ENCODE data around the gene MYADM.
"Not testable (repeated sequence)": the region's sequence is repeated elsewhere in the genome, so short reads cannot be mapped to it uniquely, and the experiment has no call there.

The MYADM gene, protein sequence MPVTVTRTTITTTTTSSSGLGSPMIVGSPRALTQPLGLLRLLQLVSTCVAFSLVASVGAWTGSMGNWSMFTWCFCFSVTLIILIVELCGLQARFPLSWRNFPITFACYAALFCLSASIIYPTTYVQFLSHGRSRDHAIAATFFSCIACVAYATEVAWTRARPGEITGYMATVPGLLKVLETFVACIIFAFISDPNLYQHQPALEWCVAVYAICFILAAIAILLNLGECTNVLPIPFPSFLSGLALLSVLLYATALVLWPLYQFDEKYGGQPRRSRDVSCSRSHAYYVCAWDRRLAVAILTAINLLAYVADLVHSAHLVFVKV

DNA sequence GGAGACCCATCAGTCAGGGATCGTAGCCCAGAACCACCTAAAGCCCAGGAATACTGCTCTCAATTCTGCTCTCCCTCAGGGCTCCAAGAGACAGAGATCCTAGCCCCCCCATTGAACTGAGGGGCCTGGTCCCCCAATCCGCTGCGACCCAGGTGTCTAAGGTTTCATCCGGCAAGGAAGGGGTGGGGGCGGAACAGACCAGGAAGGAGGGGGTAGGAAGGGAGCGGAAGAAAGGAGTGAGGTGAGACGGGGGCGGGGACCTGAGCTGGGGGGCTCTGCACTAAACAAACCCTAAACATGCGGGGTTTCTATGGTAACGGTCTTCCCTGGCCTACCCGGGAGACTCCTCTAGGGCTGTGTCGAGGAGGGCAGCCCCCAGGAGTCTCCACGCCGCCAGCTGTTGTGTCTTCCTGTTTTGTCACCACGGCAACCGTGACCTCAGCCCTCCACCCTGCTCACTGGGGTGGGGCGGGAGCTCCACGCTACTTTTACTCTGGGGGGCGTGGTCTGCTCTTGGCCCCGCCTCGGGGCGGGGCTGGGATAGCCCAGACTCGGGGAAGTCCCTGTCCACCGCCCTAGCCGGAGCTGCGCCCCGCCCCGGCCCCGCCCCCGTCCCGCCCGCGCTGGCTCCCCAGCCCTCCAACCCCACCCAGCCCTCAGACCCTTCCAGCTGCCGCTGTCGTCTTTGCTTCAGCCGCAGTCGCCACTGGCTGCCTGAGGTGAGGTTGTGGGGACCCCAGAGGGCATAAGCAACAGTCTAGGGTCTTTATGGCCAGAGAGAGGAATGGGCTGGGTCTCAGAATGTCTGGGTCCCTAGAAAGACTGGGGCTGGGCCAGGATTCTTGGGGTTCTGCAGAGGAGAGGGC, at the start of gene MYADM:
TSS of gene MYADM (plus strand) at position 659 of the 866 bp plus-strand sequence. CDS start 5,647 bp downstream, outside the sequence.
- DNase-seq (ENCODE audit: low read depth, low spot score): peak; percentile 97

DNA sequence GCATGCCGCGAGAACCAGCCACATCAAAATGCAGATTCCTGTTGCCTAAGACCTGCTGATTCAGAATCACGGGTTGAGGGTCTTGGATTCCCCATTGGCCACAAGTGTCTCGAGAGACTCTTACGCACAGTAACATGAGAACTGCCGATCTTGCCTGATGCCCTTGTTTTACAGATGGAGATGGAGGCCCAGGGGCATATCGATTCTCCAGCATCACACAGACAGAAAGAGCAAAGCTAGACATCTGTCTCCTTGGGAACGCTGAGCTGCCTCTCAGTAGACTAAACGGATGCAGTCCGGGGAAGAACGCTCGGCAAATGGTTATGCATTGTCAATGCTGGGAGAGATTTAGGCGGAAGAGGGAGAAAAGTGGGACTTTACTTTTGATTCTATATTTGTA, 48.9 kb upstream of the MYADM start:
- DNase-seq (ENCODE audit: low read depth, low spot score): no peak

DNA sequence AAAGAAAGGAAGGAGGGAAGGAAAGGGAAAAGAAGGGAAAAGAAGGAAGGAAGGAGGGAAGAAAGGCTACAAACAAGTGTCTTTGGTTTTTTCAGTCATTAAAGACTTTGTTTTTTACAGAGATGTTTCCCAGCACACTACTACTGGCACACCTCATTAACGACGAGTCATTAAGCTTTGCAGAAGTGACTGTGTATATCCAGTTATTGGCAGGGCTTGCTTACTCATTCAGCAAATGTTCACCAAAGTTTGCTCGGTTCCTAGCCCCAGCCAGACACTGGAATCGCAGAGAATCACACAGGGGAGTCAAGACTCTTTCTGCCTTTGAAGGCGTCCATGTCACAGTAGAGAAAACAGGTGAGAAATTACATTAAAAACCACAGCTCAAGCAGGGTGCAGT, 47.8 kb upstream of the MYADM start:
- no peak for DNase-seq (ENCODE audit: low read depth, low spot score)

DNA sequence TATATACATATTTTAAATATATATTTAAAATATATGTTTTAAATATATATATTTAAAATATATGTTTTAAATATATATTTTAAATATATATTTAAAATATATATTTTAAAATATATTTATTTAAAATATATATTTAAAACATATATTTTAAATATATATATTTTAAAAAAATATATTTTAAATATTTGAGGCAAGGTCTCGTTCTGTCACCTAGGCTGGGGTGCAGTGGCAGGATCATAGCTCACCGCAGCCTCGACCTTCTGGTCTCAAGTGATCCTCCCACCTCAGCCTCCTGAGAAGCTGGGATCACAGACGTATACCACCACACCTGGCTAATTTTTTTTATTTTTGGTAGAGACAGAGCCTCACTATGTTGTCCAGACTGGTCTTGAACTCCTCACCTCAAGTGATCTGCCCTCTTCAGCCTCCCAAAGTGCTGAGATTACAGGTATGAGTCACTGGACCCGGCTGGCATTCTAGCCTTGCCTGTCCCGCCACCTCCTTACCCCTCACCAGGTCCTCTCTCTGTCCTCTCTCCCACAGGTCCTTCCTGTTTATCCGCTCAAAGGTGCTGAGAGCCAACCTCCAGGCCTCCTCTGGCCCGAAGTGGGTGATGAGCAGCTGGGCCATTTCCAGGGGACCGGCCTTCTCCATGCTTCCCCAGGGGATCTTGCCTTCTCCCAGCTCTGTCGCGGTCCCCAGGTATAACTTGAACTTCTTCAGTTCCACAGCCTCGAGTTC, 44.1 kb upstream of the MYADM start:
- DNase-seq (ENCODE audit: low read depth, low spot score): no peak

DNA sequence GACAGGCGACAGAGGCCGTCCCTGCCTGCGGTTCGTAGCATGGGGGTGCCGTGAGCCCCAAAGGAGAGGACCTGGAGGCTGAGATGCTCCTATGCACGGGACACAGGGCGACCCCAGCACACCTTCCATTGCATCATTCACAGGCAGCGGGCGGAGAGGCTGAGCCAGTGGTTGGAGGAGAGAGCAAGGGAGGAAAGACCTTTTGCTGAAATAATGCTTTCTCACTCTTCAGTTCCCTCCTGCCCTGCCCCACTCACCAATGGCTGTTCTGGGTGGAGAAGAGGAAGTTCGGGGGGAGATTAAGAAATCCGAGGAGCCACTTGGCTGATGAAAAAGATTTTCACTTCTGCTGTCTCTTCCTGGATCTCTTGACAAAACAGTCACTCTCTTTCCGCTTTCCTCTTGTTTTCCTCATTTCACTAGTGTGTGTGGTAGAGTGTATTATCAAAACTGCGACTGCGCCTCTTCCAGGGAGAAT, 43.5 kb upstream of the MYADM start, which contains the start of gene NLRP12:
TSS of gene NLRP12 (minus strand) at position 181 of the 478 bp plus-strand sequence. CDS start at position 41, 140 bp downstream.
- DNase-seq (ENCODE audit: low read depth, low spot score): no peak

DNA sequence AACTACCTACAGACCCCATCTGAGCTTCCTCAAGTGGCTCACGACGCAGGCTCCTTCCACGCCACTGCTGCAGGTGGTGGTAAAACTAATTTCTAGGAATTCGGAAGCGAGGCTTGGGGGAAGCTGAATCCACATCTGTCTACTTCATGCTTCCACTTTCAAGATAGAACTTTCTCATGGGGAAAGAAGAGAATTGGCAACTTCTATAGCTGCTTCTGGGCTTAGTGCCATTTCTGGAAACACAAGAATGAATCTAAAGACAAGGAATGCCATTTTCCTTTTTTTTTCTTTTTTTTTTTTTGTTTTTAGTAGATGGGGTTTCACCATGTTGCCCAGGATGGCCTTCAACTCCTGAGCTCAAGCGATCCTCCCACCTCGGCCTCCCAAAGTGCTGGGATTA, 40.8 kb upstream of the MYADM start:
- DNase-seq (ENCODE audit: low read depth, low spot score): no peak

DNA sequence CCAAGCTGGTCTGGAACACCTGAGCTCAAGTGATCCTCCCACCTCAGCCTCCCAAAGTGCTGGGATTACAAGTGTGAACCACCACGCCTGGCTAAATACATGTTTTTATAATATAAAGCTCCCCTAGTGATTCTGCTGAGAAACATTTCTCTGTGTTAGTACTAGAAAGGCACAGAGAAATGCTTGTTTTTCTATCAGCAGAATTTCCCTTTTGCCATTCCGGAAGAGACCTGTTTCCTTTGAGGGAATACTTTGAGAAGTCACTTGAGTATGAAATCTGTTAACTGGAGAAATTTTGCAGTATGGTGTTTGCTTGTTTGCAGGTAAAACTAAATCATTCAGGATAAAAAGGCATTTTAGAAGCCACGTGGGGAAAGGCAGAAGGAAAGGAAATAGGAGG, 39.2 kb upstream of the MYADM start:
- DNase-seq (ENCODE audit: low read depth, low spot score): no peak

DNA sequence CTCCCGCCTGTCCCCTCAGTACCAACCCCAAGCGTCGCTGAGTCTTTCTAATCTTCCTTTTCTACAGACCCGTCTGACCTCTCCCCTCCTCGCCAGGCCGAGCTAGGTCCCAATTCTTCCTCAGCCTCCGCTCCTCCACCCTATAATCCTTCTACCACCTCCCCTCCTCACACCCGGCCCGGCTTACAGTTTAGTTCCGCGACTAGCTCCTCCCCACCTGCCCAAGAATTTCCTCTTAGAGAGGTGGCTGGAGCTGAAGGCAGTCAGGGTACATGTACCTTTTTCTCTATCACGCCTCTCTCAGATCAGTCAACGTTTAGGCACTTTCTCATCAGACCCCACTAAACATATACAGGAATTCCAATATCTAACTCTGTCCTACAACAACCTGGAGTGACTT, 34.8 kb upstream of the MYADM start:
- DNase-seq (ENCODE audit: low read depth, low spot score): not testable (repeated sequence)

DNA sequence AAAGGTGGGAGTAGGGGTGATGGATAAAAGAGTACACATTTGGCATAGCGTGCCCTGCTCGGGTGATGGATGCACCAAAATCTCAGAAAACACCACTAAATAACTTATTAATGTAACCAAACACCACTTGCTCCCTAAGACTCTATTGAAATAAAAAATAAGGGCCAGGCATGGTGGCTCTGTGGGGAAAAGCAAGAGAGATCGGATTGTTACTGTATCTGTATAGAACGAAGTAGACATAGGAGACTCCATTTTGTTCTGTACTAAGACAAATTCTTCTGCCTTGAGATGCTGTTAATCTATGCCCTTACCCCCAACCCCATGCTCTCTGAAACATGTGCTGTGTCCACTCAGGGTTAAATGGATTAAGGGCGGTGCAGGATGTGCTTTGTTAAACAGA, 29.2 kb upstream of the MYADM start:
- not testable (repeated sequence) for DNase-seq (ENCODE audit: low read depth, low spot score)

DNA sequence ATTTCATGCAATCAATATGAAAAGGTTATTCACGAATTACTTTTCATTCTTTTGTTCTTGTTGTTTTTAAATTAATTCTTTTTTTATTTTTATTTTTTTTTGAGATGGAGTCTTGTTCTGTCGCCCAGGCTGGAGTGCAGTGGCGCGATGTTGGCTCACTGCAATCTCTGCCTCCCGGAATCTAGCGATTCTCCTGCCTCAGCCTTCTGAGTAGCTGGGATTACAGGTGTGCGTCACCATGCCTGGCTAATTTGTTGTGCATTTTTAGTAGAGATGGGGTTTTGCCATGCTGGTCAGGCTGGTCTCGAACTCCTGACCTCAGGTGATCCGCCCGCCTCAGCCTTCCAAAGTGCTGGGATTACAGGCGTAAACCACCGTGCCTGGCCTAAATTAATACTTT, 27.4 kb upstream of the MYADM start:
- not testable (repeated sequence) for DNase-seq (ENCODE audit: low read depth, low spot score)

DNA sequence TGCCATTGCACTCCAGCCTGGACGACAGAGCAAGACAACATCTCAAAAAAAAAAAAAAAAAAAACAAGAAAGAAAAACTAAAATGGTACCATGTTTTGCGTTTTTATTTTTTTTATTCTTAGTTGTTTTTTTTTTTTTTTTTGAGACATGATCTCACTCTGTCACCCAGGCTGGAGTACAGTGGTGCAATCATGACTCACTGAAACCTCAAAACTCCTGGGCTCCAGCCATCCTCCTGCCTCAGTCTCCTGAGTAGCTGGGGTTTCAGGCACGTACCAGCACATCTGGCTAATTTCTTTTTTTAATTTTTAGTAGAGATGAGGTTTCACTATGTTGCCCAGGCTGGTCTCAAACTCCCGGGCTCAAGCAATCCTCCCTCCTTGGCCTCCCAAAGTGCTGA, 26.8 kb upstream of the MYADM start:
- DNase-seq (ENCODE audit: low read depth, low spot score): not testable (repeated sequence)

DNA sequence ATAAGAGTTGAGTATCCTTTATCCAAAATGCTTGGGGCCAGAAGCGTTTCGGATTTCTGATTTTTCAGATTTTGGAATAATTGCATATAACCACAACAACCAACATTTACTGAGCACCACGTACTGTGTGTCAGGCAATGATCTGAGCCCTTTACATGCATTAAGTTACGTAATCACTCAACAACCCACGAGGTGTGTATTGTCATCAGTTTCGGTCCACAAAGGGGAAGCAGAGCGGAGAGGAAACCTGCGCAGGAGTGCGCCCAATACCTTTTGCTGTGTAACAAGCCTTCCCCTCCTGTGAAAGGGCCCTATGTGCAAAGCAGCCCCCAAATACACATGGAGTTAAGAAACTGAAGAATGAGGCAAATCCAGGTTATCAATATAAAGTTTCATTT, 22.8 kb upstream of the MYADM start:
- no peak for DNase-seq (ENCODE audit: low read depth, low spot score)

DNA sequence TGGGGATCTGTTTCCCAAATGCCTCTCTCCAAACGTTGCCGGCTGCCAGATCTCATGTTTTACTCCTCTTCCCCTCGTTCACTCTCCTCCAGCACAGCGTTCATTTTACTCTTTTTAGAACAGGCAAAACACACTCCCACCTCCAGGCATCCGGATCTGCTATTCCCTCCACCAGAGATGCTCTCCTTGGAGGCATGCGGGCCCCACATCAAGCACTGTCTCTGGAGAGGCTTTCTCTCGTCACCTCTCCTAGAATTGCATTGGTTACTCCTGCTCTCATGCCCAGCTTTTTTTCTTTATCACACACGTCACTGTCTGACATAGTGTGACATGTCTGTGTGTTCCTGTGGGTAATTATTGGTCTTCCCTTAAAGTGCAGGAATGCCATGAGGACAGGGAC, 20.1 kb upstream of the MYADM start:
- DNase-seq (ENCODE audit: low read depth, low spot score): no peak

DNA sequence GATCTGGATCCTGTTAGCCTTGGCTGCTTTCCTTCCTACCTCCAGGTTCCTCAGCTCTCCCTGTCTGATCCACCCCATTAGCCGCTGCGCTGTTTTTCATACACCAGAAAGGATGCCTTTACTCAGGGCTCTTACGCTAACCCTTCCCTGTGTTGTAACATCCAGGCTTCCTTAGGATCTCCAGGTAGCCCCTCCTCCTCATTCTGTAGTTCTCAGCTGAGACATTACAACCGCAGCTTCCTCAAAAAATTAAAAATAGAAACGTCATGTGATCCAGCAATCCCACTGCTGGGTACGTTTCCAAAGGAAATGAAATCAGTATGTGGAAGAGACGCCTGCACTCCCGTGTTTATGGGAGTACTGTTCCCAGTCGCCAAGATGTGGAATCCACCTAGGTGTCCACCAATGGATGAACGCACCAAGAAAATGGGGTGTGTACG, 18.4 kb upstream of the MYADM start:
- no peak for DNase-seq (ENCODE audit: low read depth, low spot score)

DNA sequence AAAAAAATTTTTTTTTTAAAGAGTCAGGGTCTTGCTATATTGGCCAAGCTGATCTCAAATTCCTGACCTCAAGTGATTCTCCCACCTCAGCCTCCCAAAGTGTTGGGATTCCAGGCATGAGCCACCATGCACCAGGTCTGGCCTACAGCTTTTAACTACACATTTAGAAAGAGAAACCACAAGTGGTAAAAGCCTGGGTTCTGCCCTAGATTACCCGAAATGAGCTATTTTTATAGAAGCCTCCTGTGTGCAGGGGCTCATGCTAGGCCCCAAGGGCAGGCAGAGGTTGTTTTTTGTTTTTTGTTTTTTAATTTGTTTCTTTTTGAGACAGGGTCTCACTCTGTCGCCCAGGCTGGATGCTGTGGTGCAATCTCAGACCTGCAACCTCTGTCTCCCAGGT, 14.0 kb upstream of the MYADM start:
- DNase-seq (ENCODE audit: low read depth, low spot score): no peak

DNA sequence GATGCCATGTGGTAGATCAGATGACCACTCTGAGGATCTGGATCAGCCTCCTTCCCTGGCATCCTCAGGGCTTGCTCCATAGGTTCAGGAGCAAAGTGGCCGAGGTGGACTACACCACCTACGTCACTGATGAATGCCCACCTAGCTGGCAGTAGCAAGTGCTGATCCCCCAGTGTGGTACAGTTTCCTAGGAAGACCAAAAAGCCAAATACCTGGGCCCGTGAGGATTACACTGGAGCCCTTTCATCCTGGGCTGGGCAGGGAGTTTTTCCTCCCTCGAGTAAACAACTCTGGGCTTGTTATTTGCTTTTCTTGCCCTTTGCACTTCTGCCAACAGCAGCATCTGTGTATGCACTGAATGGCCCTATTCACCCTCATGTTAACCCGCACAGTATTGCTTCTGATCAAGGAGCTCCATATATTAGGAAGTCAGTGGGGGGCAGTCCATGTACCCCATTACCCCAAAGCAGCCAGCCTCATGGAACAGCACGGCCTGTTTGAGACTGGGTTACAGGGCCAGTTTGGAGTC, 3.3 kb upstream of the MYADM start:
- DNase-seq (ENCODE audit: low read depth, low spot score): no peak

DNA sequence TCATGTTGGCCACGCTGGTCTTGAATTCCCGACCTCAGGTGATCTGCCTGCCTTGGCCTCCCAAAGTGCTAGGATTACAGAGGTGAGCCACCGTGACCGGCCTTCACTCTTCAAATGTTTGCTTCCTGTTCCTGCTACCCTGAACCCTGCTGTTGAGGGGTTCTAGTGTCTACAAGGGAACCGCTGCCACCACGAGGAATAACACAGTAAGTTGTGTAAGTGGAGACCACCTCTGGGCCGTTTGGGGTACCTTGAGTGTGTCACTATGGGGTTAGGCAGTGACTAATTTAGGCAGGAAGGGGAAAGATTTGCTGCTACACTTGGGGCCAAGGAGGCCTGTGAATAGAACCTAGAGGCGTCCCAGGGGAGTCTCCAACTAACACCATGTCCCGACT, 2.2 kb upstream of the MYADM start:
- DNase-seq (ENCODE audit: low read depth, low spot score): no peak

DNA sequence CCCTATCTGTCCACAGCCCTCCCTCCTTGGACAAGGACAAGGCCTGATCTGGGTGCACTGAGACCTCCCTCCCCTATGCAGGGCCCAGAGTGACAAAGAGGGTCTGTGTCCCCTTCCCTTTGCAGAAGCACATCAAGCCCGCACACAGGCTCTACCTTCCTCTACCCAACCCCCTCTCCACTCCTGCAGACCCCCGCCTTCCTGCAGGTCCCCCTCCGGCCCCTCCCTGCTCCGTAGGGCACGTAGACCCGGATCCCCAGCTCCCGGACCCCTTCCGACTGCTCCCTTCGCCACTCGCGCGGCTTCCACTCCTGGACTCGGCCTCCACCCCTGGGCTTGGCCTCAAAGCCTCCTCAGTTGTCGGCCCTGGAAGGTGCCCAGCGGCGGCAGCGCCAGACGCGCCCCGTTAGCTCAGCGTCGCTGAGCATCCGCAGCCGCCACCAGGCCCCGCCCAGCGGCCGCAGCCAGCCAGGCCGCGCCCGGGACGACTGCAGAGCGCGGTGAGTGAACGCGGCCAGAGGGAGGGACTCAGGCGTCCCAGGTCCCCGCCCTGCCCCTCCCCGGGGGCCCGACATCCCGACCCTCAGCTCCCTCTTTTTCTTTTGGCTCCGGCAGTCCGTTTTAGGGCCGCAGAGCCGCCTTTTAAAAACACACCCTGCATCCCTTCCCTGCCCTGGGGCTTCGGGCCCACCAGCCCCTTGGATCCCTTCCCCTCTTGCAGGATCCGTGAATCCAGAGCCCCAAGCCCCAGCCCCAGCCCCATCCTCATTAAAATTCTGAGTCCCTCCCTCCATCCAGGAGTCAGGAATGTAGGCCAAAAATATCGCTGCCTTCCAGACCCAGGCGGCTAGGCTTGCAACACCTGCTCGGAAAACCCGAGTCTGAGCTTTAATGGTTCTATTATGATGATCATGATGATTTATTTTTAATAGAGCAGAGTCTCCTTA, 1.5 kb upstream of the MYADM start:
- no peak for DNase-seq (ENCODE audit: low read depth, low spot score)

DNA sequence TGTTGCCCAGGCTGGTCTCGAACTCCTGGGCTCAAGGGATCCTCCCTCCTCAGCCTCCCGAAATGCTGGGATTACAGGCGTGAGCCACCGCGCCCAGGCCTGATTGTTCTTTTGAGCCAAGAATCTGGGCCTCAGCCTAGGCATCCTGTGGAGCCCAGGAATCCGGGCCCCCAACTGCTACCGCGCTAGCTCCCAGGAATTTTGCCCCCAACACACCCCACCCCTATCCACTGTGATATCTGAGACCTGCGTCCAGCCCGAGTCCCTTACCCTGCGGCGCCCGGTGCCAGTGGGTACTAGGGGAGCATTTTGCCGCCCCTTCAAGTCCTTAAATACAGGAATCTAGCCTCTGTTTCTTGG, 838 bp upstream of the MYADM start:
- no peak for DNase-seq (ENCODE audit: low read depth, low spot score)

DNA sequence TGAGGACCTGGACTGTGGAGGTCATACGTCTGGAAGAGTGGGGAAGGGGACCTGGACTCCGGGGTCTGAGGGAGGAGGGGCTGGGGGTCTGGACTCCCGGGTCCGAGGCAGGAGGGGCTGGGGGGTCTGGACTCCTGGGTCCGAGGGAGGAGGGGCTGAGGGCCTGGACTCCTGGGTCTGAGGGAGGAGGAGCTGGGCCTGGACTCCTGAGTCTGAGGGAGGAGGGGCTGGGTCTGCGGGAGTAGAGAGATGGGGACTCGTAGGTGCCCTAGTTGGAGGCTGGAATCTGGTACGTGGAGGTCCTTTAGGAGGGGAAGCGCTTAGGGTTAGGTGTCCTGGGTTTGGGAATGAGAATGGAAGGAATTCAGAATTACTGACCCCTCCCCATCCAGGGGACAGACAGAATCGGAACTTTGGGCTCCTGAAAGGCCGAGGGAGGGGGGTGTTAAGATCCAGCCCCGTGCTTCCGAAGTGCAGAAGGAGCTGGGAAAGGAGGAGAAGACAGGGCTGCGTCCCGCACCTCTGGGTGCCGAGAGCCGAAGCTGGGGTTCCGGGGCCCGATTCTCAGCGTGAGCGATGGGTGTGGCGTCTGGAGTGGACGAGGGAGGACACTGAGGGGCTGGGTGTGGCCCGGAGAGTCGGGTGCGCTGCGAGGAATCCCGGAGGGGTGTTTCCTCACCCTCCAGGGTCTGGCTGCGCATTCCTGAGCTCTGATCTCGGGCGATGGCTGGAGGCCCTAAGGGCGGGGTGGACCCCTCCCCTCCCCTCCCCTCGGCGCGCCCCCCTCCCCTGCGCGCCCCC, 608 bp downstream of the MYADM start:
- no peak for DNase-seq (ENCODE audit: low read depth, low spot score)
